HG03342 (cell line): ENCODE results near the gene MYCN.
"Not testable (repeated sequence)": the region's sequence is repeated elsewhere in the genome, so short reads cannot be mapped to it uniquely, and the experiment has no call there.

Experiments
- ATAC-seq: cut with Tn5 transposase; IDR thresholded peaks from one replicate; pipeline ENCODE4 v1.9.1; 2021; ENCODE audit warnings: mild to moderate bottlenecking, moderate library complexity; ENCODE audit not compliant: unreplicated experiment

Gene MYCN

GRCh38 chr2:15942711-15943345 is 2.5 kb downstream of the MYCN start:
- no peak for ATAC-seq

GRCh38 chr2:15943378-15944280 is 3.3 kb downstream of the MYCN start:
- ATAC-seq = no peak

GRCh38 chr2:15944325-15945017 is 4.1 kb downstream of the MYCN start:
- ATAC-seq = no peak

GRCh38 chr2:15945909-15946705 is 5.8 kb downstream of the MYCN start:
- ATAC-seq = no peak

GRCh38 chr2:15946983-15947382 is 6.6 kb downstream of the MYCN start:
- no peak for ATAC-seq

- ATAC-seq = no peak
These were observed 7.1 kb downstream of the MYCN start for GRCh38 chr2:15947431-15947830.

- no peak for ATAC-seq
These were observed 8.3 kb downstream of the MYCN start for GRCh38 chr2:15948704-15948957.

- no peak for ATAC-seq
These were observed 8.8 kb downstream of the MYCN start for GRCh38 chr2:15949126-15949525.

- ATAC-seq = no peak
These were observed 9.2 kb downstream of the MYCN start for GRCh38 chr2:15949551-15949950.

- ATAC-seq = no peak
These were observed 10.0 kb downstream of the MYCN start for GRCh38 chr2:15950088-15950952.

- not testable (repeated sequence) for ATAC-seq
These were observed 11.6 kb downstream of the MYCN start for GRCh38 chr2:15951936-15952335.

- ATAC-seq = no peak
These were observed 12.2 kb downstream of the MYCN start for GRCh38 chr2:15952451-15953146.

- ATAC-seq = no peak
These were observed 12.8 kb downstream of the MYCN start for GRCh38 chr2:15953147-15953630.

- no peak for ATAC-seq
These were observed 13.7 kb downstream of the MYCN start for GRCh38 chr2:15953891-15954680.

- ATAC-seq = no peak
These were observed 14.4 kb downstream of the MYCN start for GRCh38 chr2:15954761-15955160.

- ATAC-seq = no peak
These were observed 15.1 kb downstream of the MYCN start for GRCh38 chr2:15955232-15955988.

- ATAC-seq = no peak
These were observed 15.9 kb downstream of the MYCN start for GRCh38 chr2:15956230-15956629.
